Stimulated activated naive CD8-positive, alpha-beta T cell treated with anti-CD3 and anti-CD28 coated beads, Interleukin-15, Interleukin-2, amounts not matched to agents 100 U/mL and 50 U/mL, for 24 hours (primary cell): ENCODE results near the gene TTLL5.
A peak's percentile ranks its signal among the peaks of the same experiment; 100 is the strongest.

Experiments used
- ATAC-seq: fragments of 150-1000 bp; cut with Tn5 transposase; one replicate; pipeline ENCODE4 v1.10.0; 2021
- DNase-seq: peaks from one replicate; pipeline ENCODE4 v3.0.0; 2021

The TTLL5 gene

GRCh38 chr14:75804570-75805275 is 143.7 kb downstream of the TTLL5 start:
- no peak for ATAC-seq
- no peak for DNase-seq

DNA sequence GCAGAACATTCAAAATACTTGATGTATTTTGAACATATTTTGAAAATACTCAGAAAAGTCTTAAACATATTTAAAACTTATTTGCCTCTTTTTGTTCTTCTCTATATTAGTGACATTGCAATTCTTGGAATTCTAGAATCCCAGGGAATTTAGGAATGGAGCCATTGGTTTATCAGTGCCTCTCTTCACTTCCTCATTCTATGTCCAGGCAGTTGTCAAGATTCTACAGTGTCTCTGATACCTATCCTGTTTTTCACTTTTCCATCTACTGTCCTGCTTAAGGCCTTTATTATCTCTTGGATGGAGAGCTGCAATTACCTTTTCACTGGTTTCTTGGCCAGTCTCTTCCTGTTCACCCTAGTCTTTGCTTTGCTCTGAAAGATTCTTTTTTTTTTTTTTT is 144.6 kb downstream of the TTLL5 start:
- DNase-seq (no peak), ATAC-seq (no peak)

- ATAC-seq (no peak), DNase-seq (no peak)
These were observed 145.3 kb downstream of the TTLL5 start for GRCh38 chr14:75806352-75806832.

DNA sequence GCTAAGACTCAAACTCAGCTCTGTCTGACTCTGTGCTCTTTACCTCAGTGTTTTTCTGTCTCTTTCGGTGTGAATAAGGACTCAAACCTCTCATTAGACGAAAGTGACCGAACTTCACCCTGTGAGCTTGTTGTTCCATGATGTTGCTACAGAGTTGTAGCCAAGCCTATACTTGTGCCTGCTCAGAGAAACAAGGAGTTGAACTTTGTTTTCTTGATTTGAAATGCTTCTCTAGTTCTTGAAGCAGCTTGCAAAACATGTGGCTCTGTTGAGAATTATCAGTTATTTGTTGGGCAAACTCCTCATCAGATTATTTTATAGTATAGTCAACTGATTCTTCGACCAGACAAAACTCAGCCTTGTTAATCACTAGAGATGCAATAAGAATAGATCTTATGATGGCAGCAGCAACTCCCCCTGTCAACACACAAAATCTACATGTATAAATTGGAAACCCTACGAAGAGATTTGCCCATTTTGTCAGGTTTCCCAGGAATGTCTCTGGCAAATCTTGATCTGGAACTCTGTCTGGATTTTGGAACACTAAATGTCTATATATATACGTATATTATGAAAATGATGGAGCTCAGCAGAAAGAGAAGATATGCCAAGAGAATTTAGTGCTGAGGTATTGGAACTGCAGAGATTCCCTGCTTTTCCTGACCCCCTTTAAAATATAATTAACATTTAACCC is 146.8 kb downstream of the TTLL5 start:
- DNase-seq = no peak
- ATAC-seq = no peak

DNA sequence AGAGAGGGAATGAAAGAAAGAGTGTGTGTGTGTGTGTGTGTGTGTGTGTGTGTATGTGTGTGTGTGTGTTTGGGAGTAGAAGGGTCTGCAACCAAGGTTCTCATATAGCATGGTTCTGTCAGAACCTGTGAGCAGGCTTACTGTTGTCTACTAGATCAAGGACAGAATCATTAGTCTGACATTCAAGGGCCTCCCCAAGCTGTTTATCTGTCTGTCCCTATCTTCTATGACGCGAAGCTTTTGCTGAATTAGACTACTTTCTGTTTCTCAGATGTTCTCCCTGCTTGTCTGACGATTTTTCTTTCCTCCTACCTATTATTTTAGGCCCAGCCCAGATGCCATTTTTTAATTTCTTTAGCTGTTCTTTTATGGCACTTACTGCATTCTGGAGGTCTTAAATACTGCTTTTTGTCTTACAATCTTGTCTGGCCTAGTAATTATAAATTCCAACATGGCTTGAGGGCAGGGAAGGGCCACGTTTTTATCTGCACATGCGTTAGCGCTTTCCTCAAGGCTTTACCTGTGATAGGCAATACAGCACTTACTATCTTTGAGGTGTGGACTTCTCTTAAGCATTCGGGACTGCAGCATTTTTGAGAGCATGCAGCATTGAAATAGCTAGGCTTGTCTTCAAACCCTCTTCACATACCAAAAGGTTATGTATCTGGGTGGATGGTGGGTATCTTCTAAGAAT is 150.2 kb downstream of the TTLL5 start:
- no peak for ATAC-seq
- no peak for DNase-seq

GRCh38 chr14:75811872-75812499 is 150.9 kb downstream of the TTLL5 start:
- ATAC-seq = no peak

GRCh38 chr14:75812622-75813021 is 151.6 kb downstream of the TTLL5 start:
- DNase-seq = no peak
- ATAC-seq = no peak

More at GRCh38 chr14:75811872-75812499, 150.9 kb downstream of the TTLL5 start:
- DNase-seq = no peak

- DNase-seq = no peak
- no peak for ATAC-seq
These were observed 159.7 kb downstream of the TTLL5 start for GRCh38 chr14:75820761-75821160.

DNA sequence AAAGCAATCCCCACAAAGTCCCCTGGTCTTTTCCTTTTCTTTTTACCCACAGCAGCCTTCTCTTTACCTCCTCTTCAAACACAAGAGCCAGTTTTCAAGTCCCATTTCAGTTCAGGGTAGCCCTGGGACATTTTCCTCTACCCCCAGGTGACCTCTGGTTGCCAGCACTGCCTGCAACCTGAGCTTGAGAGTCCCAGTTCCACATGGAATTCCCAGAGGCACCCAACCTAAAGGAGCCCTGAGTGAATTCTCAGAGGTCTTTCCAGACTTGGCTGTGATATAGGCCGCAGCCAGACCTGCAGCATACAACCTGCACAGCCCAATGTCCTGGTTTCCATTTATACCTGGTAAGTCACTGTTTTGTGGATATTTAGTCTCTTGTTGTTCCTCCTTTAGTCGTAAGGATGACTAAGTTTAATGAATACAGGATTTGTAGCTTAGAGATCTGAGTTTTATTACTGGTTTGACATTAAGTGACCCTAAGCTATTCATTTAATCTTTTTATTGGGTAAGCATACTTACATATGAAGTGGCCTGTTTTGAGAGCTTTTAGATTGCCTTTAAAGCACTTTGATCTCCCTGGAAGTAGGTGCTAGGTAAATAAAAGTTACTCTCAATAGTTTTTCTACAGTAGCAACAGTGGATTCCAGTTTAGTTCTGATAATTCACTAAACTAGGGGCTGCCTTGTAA is 160.9 kb downstream of the TTLL5 start:
- no peak for DNase-seq
- no peak for ATAC-seq

GRCh38 chr14:75822522-75823141 is 161.6 kb downstream of the TTLL5 start:
- ATAC-seq = no peak
- DNase-seq = no peak

DNA sequence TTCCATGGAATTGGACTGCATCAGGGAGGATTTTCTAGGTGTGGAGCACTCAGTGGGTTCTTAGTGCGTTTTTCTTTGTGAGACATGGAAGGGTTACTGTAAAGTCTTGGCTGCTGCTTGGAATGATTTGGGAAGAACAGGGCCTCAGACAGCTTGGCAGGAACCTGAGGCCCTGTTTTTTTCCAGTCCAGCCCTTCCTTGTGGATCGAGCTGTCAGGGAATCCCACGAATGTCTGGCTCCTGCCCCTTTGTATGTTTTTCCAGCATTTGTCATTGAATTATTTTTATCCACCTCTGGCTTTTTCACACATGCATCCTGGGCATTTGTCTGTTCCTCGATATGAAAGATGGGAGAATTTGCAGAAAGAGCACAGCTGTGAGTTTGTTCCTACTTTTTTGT is 162.3 kb downstream of the TTLL5 start:
- ATAC-seq = no peak
- DNase-seq = no peak

GRCh38 chr14:75824318-75824717 is 163.3 kb downstream of the TTLL5 start:
- DNase-seq (no peak), ATAC-seq (no peak)

- DNase-seq (no peak), ATAC-seq (no peak)
These were observed 164.1 kb downstream of the TTLL5 start for GRCh38 chr14:75825147-75825592.

DNA sequence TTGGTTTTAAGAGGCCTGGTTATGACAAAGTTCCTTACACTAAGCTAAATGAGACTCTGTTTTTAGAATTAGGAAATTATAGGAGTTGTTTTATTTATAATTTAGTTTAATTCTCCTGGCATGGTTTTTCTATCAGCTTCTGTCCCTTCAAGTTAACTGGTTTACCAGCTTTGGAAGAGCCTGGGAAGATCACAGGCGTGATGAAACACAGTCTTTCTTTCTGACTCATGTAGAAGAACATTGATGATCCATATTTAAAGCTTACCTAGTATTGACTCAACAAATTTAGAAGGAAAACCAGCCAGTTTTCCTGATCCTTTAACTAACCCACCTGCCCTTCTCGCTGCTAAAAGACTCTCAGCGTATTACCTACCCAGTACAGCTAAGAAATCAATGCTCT is 165.6 kb downstream of the TTLL5 start:
- DNase-seq = no peak

GRCh38 chr14:75827331-75827730 is 166.3 kb downstream of the TTLL5 start:
- DNase-seq (no peak), ATAC-seq (no peak)

More for the DNA sequence above, 165.6 kb downstream of the TTLL5 start:
- ATAC-seq = no peak

DNA sequence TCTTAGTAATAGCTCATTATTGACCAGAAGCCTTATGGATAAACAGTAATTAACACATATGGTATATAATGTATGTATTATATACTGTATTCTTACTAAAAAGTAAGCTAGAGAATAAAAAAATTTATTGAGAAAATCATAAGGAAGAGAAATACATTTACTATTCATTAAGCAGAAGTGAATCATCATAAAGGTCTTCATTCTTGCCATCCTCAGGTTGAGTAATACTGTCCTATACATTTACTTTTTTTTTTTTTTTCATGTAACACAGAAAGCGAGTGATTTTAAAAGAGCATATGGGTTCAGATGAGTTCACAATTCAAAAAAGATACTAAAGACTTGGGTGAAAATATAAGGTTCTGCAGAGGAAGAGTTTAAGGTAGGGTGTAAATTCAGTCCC is 168.3 kb downstream of the TTLL5 start:
- no peak for ATAC-seq
- no peak for DNase-seq

GRCh38 chr14:75831455-75831854 is 170.4 kb downstream of the TTLL5 start:
- ATAC-seq (peak; percentile 52), DNase-seq (peak; percentile 22)

GRCh38 chr14:75831952-75832351 is 170.9 kb downstream of the TTLL5 start:
- ATAC-seq (no peak), DNase-seq (no peak)

DNA sequence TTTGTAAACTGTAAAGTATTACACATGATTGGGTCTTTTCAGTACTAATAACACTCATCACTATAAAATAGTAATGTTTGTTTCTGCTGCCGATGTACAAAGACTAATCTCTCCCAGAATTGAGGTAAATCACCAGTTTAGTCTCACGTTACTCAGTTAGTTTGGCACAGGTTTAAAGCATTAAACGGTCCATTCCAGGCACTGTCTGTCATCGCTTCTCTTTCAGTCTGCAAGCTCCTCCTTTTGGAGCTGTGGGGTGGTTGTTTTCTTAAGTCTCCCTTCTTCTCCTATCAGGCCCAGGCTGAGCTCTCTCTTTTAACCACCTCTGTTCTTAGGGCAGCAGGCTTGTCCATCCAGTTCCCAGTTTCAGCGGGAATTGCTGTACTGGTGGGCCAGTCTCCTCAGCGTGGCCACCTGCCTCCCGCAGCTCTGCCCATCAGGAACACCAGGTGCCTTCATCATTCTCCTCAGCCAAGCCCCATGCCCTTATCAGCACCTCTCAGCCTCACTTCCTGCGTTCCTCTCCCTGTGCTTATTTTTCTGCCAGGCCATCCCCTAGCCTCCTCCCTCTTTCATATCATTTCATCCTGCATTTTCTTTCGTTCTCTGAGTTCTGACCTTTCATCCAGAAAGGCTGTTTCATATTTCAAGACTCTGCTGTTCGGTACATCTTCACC is 171.7 kb downstream of the TTLL5 start:
- DNase-seq (no peak), ATAC-seq (no peak)

DNA sequence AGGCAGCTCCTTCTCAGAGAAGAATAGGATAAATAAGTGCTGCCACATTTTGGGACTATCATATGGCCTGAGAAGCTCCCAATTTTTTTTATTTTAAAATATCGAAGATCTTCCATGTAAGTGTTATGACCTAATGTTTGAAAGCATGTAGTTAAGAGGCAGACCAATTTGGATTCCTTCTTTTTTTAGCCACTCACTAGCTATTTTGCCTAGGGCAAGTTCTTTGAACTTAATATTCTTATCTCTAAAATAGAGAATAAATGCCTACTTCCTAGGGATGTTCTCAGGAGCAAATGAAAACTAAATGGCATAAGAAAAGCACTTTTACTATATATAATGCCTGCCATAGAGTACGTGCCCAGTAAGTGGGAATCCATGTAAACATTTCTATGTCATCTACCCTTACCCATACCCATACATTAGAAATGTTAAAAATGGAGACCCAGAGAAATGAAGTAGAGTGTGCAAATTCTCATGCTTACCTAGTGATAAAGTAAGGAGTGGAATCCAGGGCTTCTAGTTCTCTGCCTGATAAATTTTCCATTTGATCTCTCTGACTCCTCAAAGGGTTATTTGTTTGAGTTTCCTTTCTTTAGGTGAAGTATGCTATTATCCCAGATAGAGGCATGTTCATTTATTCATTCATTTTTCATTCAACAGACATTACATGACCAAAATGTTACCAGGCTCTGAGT is 172.4 kb downstream of the TTLL5 start:
- no peak for DNase-seq
- no peak for ATAC-seq
